CD4-positive, CD25-positive, alpha-beta regulatory T cell (primary cell): ENCODE results near the gene ULK2. TPM values are rescaled to one million over a fixed set of nuclear protein-coding genes. Genes with fewer than 3 reads are reported as not detected.

Source experiments
- ATAC-seq, 2 donors: fragments of 150-1000 bp; cut with Tn5 transposase; one replicate each; pipeline ENCODE4 v1.10.0; 2021; ENCODE audit warnings: low read depth in 2 of 2, moderate number of reproducible peaks in 2 of 2, moderate library complexity in 1 of 2
- DNase-seq, 3 donors: peaks; one replicate each; pipeline versions ENCODE4 v3.0.0 to v3.0.0-alpha.2; 2012 to 2022; ENCODE audit warnings: mixed read lengths in 1 of 3
- H3K27ac ChIP-seq: one replicate; pipeline ENCODE4 v1.7.0; 2013; ENCODE audit warnings: mild to moderate bottlenecking, low read length; ENCODE audit not compliant: insufficient read depth, poor library complexity, severe bottlenecking
- H3K27me3 ChIP-seq: one replicate; pipeline ENCODE4 v1.7.0; 2013; ENCODE audit warnings: low read length; ENCODE audit not compliant: control insufficient read depth, insufficient read depth
- H3K36me3 ChIP-seq: one replicate; pipeline ENCODE4 v1.7.0; 2013; ENCODE audit warnings: mild to moderate bottlenecking, low read length, moderate library complexity; ENCODE audit not compliant: control insufficient read depth, insufficient read depth
- H3K4me1 ChIP-seq: 2 replicates; pipeline ENCODE4 v1.7.0; 2013; ENCODE audit warnings: mild to moderate bottlenecking, low read length; ENCODE audit not compliant: insufficient read depth, control insufficient read depth, poor library complexity, severe bottlenecking
- H3K4me3 ChIP-seq: one replicate; pipeline ENCODE4 v1.7.0; 2013; ENCODE audit warnings: low read depth, mild to moderate bottlenecking, low read length, moderate library complexity
- H3K9me3 ChIP-seq, 2 experiments: 1 replicate in 1 of 2; 2 replicates in 1 of 2; pipeline ENCODE4 v1.7.0; 2013; ENCODE audit warnings: low read length in 2 of 2, mild to moderate bottlenecking in 1 of 2, moderate library complexity in 1 of 2; ENCODE audit not compliant: control insufficient read depth in 2 of 2
- H3K27ac Mint-ChIP-seq, 3 donors: one replicate each; pipeline ENCODE4 v1.8.0; 2020 to 2022; ENCODE audit warnings: mild to moderate bottlenecking in 3 of 3, mixed read lengths in 3 of 3, moderate library complexity in 2 of 3
- H3K27me3 Mint-ChIP-seq: one replicate; pipeline ENCODE4 v1.8.0; 2022; ENCODE audit warnings: mild to moderate bottlenecking, mixed read lengths
- H3K36me3 Mint-ChIP-seq: one replicate; pipeline ENCODE4 v1.8.0; 2020; ENCODE audit warnings: mixed read lengths
- H3K4me1 Mint-ChIP-seq, 4 donors: one replicate each; pipeline ENCODE4 v1.8.0; 2020 to 2022; ENCODE audit warnings: mixed read lengths in 4 of 4, mild to moderate bottlenecking in 1 of 4
- H3K4me3 Mint-ChIP-seq, 4 donors: one replicate each; pipeline ENCODE4 v1.8.0; 2020 to 2022; ENCODE audit warnings: mild to moderate bottlenecking in 4 of 4, mixed read lengths in 4 of 4, moderate library complexity in 3 of 4
- H3K9me3 Mint-ChIP-seq, 7 donors: one replicate each; pipeline ENCODE4 v1.8.0; 2020 to 2022; ENCODE audit warnings: mixed read lengths in 7 of 7, mild to moderate bottlenecking in 3 of 7, moderate library complexity in 2 of 7
- polyA plus RNA-seq, 4 donors: library from polyadenylated mRNA; unstranded; fragments of 300-500 nt; fragmentation: Illumina TruSeq; gene quantifications; one replicate each; pipeline ENCODE4 v1.2.3, GENCODE V29; 2021
- total RNA-seq: library from RNA; stranded (reverse); gene quantifications from one replicate; pipeline ENCODE4 v1.2.3, GENCODE V29; 2022

ULK2 gene
- total and polyA plus RNA-seq, 5 donors from 2014 or later = 2.9 to 12.0 (median 4.7) TPM

DNA sequence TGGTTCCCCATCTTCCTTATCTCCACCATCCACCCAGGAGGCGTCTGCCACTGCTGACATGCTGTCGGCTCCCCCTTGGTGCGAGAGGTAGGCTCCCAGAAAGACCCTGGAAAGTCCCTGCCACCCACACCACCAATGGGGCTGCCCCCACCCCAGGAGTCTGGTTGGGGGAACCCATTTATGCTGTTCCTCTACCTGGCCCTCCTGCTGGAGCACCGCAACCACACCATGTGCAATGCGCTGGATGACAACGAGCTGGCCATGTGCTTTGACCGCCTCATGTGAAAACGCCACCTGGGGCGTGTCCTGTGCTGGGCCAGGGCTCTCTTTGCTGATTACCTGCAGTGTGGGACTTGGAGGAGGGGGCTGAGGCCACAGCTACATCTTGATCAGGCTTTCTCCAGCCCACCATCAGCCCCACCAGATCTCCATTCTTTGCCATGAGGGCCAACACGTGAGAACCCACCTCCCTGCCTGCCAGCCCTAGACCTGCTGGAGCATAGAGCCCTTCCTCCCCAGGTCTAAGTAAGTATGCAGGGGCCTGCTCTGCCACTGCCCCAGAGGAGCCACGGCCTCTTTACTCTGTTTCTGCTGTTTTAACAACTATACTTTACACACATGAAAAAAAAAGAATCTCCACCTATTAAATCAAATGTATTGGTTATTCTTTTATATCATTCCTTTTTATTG, 111.8 kb downstream of the ULK2 start:
- Mint-ChIP-seq H3K36me3 (no peaks in the 10 kb centered on the region), H3K9me3 (no peaks in the 10 kb centered on the region), H3K27ac (peak overlapping the region in 1 of 3 donors; percentile 91), H3K27me3 (peaks cover 38% of the 10 kb centered on the region), H3K4me3 (no peak overlapping the region), H3K4me1 (peaks cover 0 to 9% (median 2%) of the 10 kb centered on the region in 4 donors)
- Histone ChIP-seq H3K36me3 (no peaks in the 10 kb centered on the region), H3K27me3 (peaks cover 5% of the 10 kb centered on the region), H3K27ac (no peak overlapping the region), H3K4me1 (no peaks in the 10 kb centered on the region), H3K4me3 (no peak overlapping the region), H3K9me3 (no peaks in the 10 kb centered on the region)
- DNase-seq = no peak
- peak in 1 of 2 donors; percentile 28 for ATAC-seq

- H3K9me3 ChIP-seq = no peaks in the 10 kb centered on the region
- Mint-ChIP-seq H3K4me3 (no peak overlapping the region), H3K36me3 (no peaks in the 10 kb centered on the region), H3K27me3 (peaks cover 38% of the 10 kb centered on the region), H3K9me3 (peaks cover 0 to 2% (median 0%) of the 10 kb centered on the region in 7 donors), H3K4me1 (peaks cover 0 to 4% (median 2%) of the 10 kb centered on the region in 4 donors), H3K27ac (peak overlapping the region in 1 of 3 donors; percentile 91)
- H3K4me1 ChIP-seq = no peaks in the 10 kb centered on the region
- H3K36me3 ChIP-seq = no peaks in the 10 kb centered on the region
- ATAC-seq (no peak), DNase-seq (no peak)
- H3K27me3 ChIP-seq = peaks cover 5% of the 10 kb centered on the region
- no peak overlapping the region for H3K27ac ChIP-seq
- no peak overlapping the region for H3K4me3 ChIP-seq
Measured at GRCh38 chr17:19755392-19755791, 112.3 kb downstream of the ULK2 start.

GRCh38 chr17:19753661-19754463, 113.9 kb downstream of the ULK2 start:
- peaks cover 36% of the 10 kb centered on the region for H3K27me3 Mint-ChIP-seq
- H3K4me1 Mint-ChIP-seq = peaks cover 0 to 3% (median 0%) of the 10 kb centered on the region in 4 donors
- no peak for ATAC-seq
- peaks cover 0 to 2% (median 0%) of the 10 kb centered on the region in 7 donors for H3K9me3 Mint-ChIP-seq
- no peaks in the 10 kb centered on the region for H3K36me3 Mint-ChIP-seq
- Histone ChIP-seq H3K4me3 (no peak overlapping the region), H3K9me3 (no peaks in the 10 kb centered on the region), H3K27ac (no peak overlapping the region), H3K27me3 (peaks cover 5% of the 10 kb centered on the region), H3K36me3 (no peaks in the 10 kb centered on the region), H3K4me1 (no peaks in the 10 kb centered on the region)
- DNase-seq = no peak
- H3K4me3 Mint-ChIP-seq = no peak overlapping the region
- H3K27ac Mint-ChIP-seq = no peak overlapping the region

GRCh38 chr17:19753051-19753509, 114.7 kb downstream of the ULK2 start:
- peaks cover 5% of the 10 kb centered on the region for H3K27me3 ChIP-seq
- H3K27ac ChIP-seq = no peak overlapping the region
- no peaks in the 10 kb centered on the region for H3K36me3 ChIP-seq
- no peaks in the 10 kb centered on the region for H3K9me3 ChIP-seq
- Mint-ChIP-seq H3K9me3 (peaks cover 0 to 2% (median 0%) of the 10 kb centered on the region in 7 donors), H3K36me3 (no peaks in the 10 kb centered on the region), H3K27ac (no peak overlapping the region), H3K4me1 (peaks cover 0 to 2% (median 0%) of the 10 kb centered on the region in 4 donors), H3K4me3 (peak overlapping the region in 1 of 4 donors; percentile 4), H3K27me3 (peaks cover 33% of the 10 kb centered on the region)
- no peak overlapping the region for H3K4me3 ChIP-seq
- H3K4me1 ChIP-seq = no peaks in the 10 kb centered on the region
- DNase-seq = no peak
- ATAC-seq = no peak

DNA sequence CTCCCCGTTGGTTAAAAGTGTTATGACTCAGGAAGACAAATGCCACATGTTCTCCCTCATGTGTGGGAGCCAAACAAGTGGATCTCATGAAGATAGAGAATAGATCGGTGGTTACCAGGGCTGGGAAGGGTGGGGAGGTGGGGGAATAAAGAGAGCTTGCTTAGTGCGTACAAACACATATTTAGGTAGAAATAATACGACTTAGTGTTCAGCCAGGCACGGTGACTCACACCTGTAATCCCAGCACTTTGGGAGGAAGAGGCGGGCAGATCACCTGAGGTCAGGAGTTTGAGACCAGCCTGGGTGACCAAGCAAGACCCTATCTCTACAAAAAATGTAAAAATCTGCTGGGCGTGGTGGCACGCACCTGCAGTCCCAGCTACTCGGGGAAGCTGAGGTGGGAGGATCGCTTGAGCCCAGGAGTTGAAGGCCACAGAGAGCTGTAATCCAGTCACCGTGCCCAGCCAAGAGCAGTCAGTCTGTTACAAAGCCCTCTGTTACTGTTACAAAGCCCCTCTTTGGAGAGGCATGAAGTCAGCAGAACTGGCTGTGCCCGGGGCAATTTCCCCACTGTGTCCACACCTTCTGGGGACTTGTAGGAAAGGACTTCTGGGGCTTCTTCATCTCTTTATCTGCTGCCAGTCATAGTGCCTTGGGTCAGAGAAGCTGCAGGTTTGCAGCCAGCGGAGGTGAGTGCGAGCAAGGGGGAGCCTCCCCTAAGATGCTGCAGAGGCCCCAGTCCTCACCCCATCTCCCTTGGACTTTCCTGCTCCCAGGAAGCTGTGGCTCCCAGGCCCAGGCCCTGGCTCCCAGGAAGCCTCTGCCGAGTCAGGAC, 115.3 kb downstream of the ULK2 start:
- no peaks in the 10 kb centered on the region for H3K4me1 ChIP-seq
- H3K27me3 ChIP-seq = peaks cover 5% of the 10 kb centered on the region
- H3K36me3 Mint-ChIP-seq = no peaks in the 10 kb centered on the region
- DNase-seq (no peak), ATAC-seq (no peak)
- H3K4me1 Mint-ChIP-seq = peaks cover 0 to 2% (median 0%) of the 10 kb centered on the region in 4 donors
- no peak overlapping the region for H3K27ac Mint-ChIP-seq
- H3K36me3 ChIP-seq = no peaks in the 10 kb centered on the region
- no peak overlapping the region for H3K27ac ChIP-seq
- peaks cover 33% of the 10 kb centered on the region for H3K27me3 Mint-ChIP-seq
- H3K9me3 ChIP-seq = no peaks in the 10 kb centered on the region
- H3K4me3 Mint-ChIP-seq = peak overlapping the region in 1 of 4 donors; percentile 4
- peaks cover 0 to 2% (median 0%) of the 10 kb centered on the region in 7 donors for H3K9me3 Mint-ChIP-seq
- H3K4me3 ChIP-seq = no peak overlapping the region

GRCh38 chr17:19750835-19751234, 116.9 kb downstream of the ULK2 start:
- peak overlapping the region in 1 of 3 donors; percentile 60 for H3K27ac Mint-ChIP-seq
- no peak for DNase-seq

GRCh38 chr17:19750020-19750572, 117.6 kb downstream of the ULK2 start:
- H3K27me3 ChIP-seq = peaks cover 5% of the 10 kb centered on the region
- ATAC-seq = no peak
- no peak overlapping the region for H3K27ac Mint-ChIP-seq
- H3K4me3 Mint-ChIP-seq = no peak overlapping the region
- peaks cover 0 to 2% (median 0%) of the 10 kb centered on the region in 7 donors for H3K9me3 Mint-ChIP-seq
- H3K4me1 ChIP-seq = peaks cover 3% of the 10 kb centered on the region
- H3K9me3 ChIP-seq = no peaks in the 10 kb centered on the region
- no peaks in the 10 kb centered on the region for H3K36me3 Mint-ChIP-seq
- no peak for DNase-seq
- H3K4me3 ChIP-seq = no peak overlapping the region
- peaks cover 21% of the 10 kb centered on the region for H3K27me3 Mint-ChIP-seq
- no peaks in the 10 kb centered on the region for H3K36me3 ChIP-seq
- no peak overlapping the region for H3K27ac ChIP-seq
- peaks cover 0 to 5% (median 1%) of the 10 kb centered on the region in 4 donors for H3K4me1 Mint-ChIP-seq

More at GRCh38 chr17:19750835-19751234, 116.9 kb downstream of the ULK2 start:
- H3K9me3 Mint-ChIP-seq = peaks cover 0 to 2% (median 0%) of the 10 kb centered on the region in 7 donors
- ATAC-seq = no peak
- H3K27me3 ChIP-seq = peaks cover 5% of the 10 kb centered on the region
- H3K36me3 Mint-ChIP-seq = no peaks in the 10 kb centered on the region
- peaks cover 0 to 2% (median 0%) of the 10 kb centered on the region in 4 donors for H3K4me1 Mint-ChIP-seq
- no peak overlapping the region for H3K4me3 ChIP-seq
- H3K27ac ChIP-seq = no peak overlapping the region
- H3K4me3 Mint-ChIP-seq = no peak overlapping the region
- no peaks in the 10 kb centered on the region for H3K36me3 ChIP-seq
- no peaks in the 10 kb centered on the region for H3K9me3 ChIP-seq
- H3K27me3 Mint-ChIP-seq = peaks cover 24% of the 10 kb centered on the region
- H3K4me1 ChIP-seq = no peaks in the 10 kb centered on the region
